HG03108 (cell line): ENCODE data around the gene RSF1.
"Not testable (repeated sequence)": the region's sequence is repeated elsewhere in the genome, so short reads cannot be mapped to it uniquely, and the experiment has no call there.

Experiments used
- ATAC-seq: cut with Tn5 transposase; IDR thresholded peaks from one replicate; pipeline ENCODE4 v1.9.1; 2021; ENCODE audit warnings: moderate library complexity; ENCODE audit not compliant: unreplicated experiment

Gene RSF1

GRCh38 chr11:77820565-77821348 is at the start of gene RSF1, which contains the start of gene AAMDC:
TSS of gene RSF1 (minus strand) at chr11:77820722. CDS start at chr11:77820714, 8 bp downstream.
TSS of gene AAMDC (plus strand) at chr11:77821144. CDS start at chr11:77842497, 21,353 bp downstream.
- ATAC-seq: peak; percentile 76

GRCh38 chr11:77868744-77869143 is 48.2 kb upstream of the RSF1 start:
- no peak for ATAC-seq

GRCh38 chr11:77866336-77866735 is 45.8 kb upstream of the RSF1 start:
- no peak for ATAC-seq

- ATAC-seq: no peak
Measured at GRCh38 chr11:77865805-77866204, 45.3 kb upstream of the RSF1 start.

GRCh38 chr11:77861444-77861843 is 40.9 kb upstream of the RSF1 start:
- ATAC-seq: not testable (repeated sequence)

GRCh38 chr11:77857906-77858457 is 37.5 kb upstream of the RSF1 start:
- not testable (repeated sequence) for ATAC-seq

GRCh38 chr11:77854838-77855237 is 34.3 kb upstream of the RSF1 start:
- no peak for ATAC-seq

- no peak for ATAC-seq
Measured at GRCh38 chr11:77851503-77851902, 31.0 kb upstream of the RSF1 start.

- not testable (repeated sequence) for ATAC-seq
Measured at GRCh38 chr11:77843700-77844099, 23.2 kb upstream of the RSF1 start.

GRCh38 chr11:77842441-77843121 is 22.1 kb upstream of the RSF1 start:
- ATAC-seq: no peak

- no peak for ATAC-seq
Measured at GRCh38 chr11:77833302-77833701, 12.8 kb upstream of the RSF1 start.

GRCh38 chr11:77828926-77829325 is 8.4 kb upstream of the RSF1 start:
- ATAC-seq: no peak

GRCh38 chr11:77823775-77824174 is 3.3 kb upstream of the RSF1 start:
- no peak for ATAC-seq

- not testable (repeated sequence) for ATAC-seq
Measured at GRCh38 chr11:77822126-77822525, 1.6 kb upstream of the RSF1 start.

GRCh38 chr11:77821349-77821851 is 878 bp upstream of the RSF1 start:
- ATAC-seq: no peak

- peak; percentile 12 for ATAC-seq
Measured at GRCh38 chr11:77819921-77820564, 479 bp downstream of the RSF1 start.

GRCh38 chr11:77819411-77819920 is 1.1 kb downstream of the RSF1 start:
- peak; percentile 49 for ATAC-seq

GRCh38 chr11:77815459-77815858 is 5.1 kb downstream of the RSF1 start:
- no peak for ATAC-seq

- ATAC-seq: no peak
Measured at GRCh38 chr11:77814848-77815247, 5.7 kb downstream of the RSF1 start.

GRCh38 chr11:77813256-77813655 is 7.3 kb downstream of the RSF1 start:
- no peak for ATAC-seq

GRCh38 chr11:77806993-77807392 is 13.5 kb downstream of the RSF1 start:
- ATAC-seq: no peak
